C4-2B (cell line): ENCODE data around the gene RNF150.

Experiments
- ZFX ChIP-seq: fragments of 450-650 bp; IDR thresholded peaks from 2 replicates; pipeline ENCODE4 v1.6.1; 2017
- TF ChIP-seq, protein P1 (sequence below): fragments of 450-650 bp; conservative IDR thresholded peaks from 2 replicates; pipeline ENCODE4 v1.5.1; 2017; ENCODE audit warnings: mild to moderate bottlenecking

GRCh38 chr4:141077611-141078225 lies 55.6 kb downstream of the RNF150 start:
- TF ChIP-seq, protein P1, sequence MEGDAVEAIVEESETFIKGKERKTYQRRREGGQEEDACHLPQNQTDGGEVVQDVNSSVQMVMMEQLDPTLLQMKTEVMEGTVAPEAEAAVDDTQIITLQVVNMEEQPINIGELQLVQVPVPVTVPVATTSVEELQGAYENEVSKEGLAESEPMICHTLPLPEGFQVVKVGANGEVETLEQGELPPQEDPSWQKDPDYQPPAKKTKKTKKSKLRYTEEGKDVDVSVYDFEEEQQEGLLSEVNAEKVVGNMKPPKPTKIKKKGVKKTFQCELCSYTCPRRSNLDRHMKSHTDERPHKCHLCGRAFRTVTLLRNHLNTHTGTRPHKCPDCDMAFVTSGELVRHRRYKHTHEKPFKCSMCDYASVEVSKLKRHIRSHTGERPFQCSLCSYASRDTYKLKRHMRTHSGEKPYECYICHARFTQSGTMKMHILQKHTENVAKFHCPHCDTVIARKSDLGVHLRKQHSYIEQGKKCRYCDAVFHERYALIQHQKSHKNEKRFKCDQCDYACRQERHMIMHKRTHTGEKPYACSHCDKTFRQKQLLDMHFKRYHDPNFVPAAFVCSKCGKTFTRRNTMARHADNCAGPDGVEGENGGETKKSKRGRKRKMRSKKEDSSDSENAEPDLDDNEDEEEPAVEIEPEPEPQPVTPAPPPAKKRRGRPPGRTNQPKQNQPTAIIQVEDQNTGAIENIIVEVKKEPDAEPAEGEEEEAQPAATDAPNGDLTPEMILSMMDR: no peak
- TF ChIP-seq ZFX: no peak
